Measurements from ENCODE around the gene SLC48A1. TPM values are rescaled to one million over a fixed set of nuclear protein-coding genes. Genes with fewer than 3 reads are reported as not detected.

SLC48A1 gene
- total and polyA plus RNA-seq, 12 donors = 12.6 to 31.9 (median 22.1) TPM

GRCh38 chr12:47744005-47744651, 28.9 kb upstream of the SLC48A1 start:
- TF ChIP-seq CTCF (IDR thresholded peaks at IDR 0.05) = peak in 7 of 9 donors; percentile 10 to 46 (median 34)
- peaks cover 14 to 47% (median 28%) of the 10 kb centered on the region in 9 donors for H3K4me1 ChIP-seq
- no peaks in the 10 kb centered on the region for H3K9me3 ChIP-seq
- intact Hi-C loops (cut with DNase I) = loop anchor here in 1 of 10 donors (5.0 kb wide), 1 partner anchor 33 kb away; no protein-coding TSS in a partner anchor
- H3K27ac ChIP-seq = peak overlapping the region in 1 of 10 donors; percentile 5
- H3K36me3 ChIP-seq = peaks cover 0 to 48% (median 0%) of the 10 kb centered on the region in 9 donors
- peaks cover 0 to 5% (median 0%) of the 10 kb centered on the region in 7 donors for H3K27me3 ChIP-seq
- no peak for DNase-seq
- no peak for ATAC-seq
- no peak overlapping the region for H3K4me3 ChIP-seq
- WGBS, 2 donors = 70 to 73% methylated on average over 10 of the region's 10 CpGs

GRCh38 chr12:47744778-47745436, 28.1 kb upstream of the SLC48A1 start:
- Histone ChIP-seq H3K27ac (no peak overlapping the region), H3K9me3 (no peaks in the 10 kb centered on the region), H3K4me3 (no peak overlapping the region), H3K36me3 (peaks cover 0 to 53% (median 0%) of the 10 kb centered on the region in 9 donors), H3K27me3 (peaks cover 0 to 5% (median 0%) of the 10 kb centered on the region in 7 donors), H3K4me1 (peaks cover 14 to 39% (median 22%) of the 10 kb centered on the region in 9 donors)
- DNase-seq (no peak), ATAC-seq (no peak)
- no peak for TF ChIP-seq CTCF (IDR thresholded peaks at IDR 0.05)
- intact Hi-C loops (cut with DNase I) = loop anchor here in 1 of 10 donors (5.0 kb wide), 1 partner anchor 32 kb away; no protein-coding TSS in a partner anchor
- WGBS, 2 donors = 76 to 79% methylated on average over 8 of the region's 8 CpGs

GRCh38 chr12:47745485-47746041, 27.5 kb upstream of the SLC48A1 start:
- peaks cover 0 to 5% (median 0%) of the 10 kb centered on the region in 7 donors for H3K27me3 ChIP-seq
- intact Hi-C loops (cut with DNase I) = no loop called here
- H3K27ac ChIP-seq = no peak overlapping the region
- WGBS, 2 donors = 53 to 59% methylated on average over 16 of the region's 16 CpGs
- no peaks in the 10 kb centered on the region for H3K9me3 ChIP-seq
- TF ChIP-seq CTCF (IDR thresholded peaks at IDR 0.05) = no peak
- H3K36me3 ChIP-seq = peaks cover 0 to 60% (median 0%) of the 10 kb centered on the region in 9 donors
- ATAC-seq (peak in 2 of 8 donors; percentile 24 to 28), DNase-seq (no peak)
- H3K4me1 ChIP-seq = peaks cover 12 to 33% (median 20%) of the 10 kb centered on the region in 9 donors
- no peak overlapping the region for H3K4me3 ChIP-seq

- intact Hi-C loops (cut with DNase I) = no loop called here
- Histone ChIP-seq H3K4me3 (no peak overlapping the region), H3K27ac (no peak overlapping the region), H3K27me3 (peaks cover 0 to 5% (median 0%) of the 10 kb centered on the region in 7 donors), H3K9me3 (no peaks in the 10 kb centered on the region), H3K4me1 (peaks cover 7 to 27% (median 19%) of the 10 kb centered on the region in 9 donors), H3K36me3 (peaks cover 0 to 65% (median 0%) of the 10 kb centered on the region in 9 donors)
- WGBS, 2 donors = 79 to 87% methylated on average over 5 of the region's 5 CpGs
- no peak for TF ChIP-seq CTCF (IDR thresholded peaks at IDR 0.05)
- DNase-seq (no peak), ATAC-seq (no peak)
These were observed 27.0 kb upstream of the SLC48A1 start for GRCh38 chr12:47746073-47746472.

Data from heart right ventricle (tissue), 16 donors.